VCaP (cell line): ENCODE results near the gene PLXNA3.
"Not testable (repeated sequence)": the region's sequence is repeated elsewhere in the genome, so short reads cannot be mapped to it uniquely, and the experiment has no call there.

Experiments used
- H3K27ac ChIP-seq: fragments of 450-650 bp; 2 replicates; pipeline ENCODE4 v1.5.1; 2017
- TF ChIP-seq, protein P1 (sequence below): fragments of 450-650 bp; conservative IDR thresholded peaks from 2 replicates; pipeline ENCODE4 v1.5.1; 2017; ENCODE audit warnings: mild to moderate bottlenecking, moderate library complexity

PLXNA3 gene

GRCh38 chrX:154494715-154495114, 36.6 kb downstream of the PLXNA3 start:
- no peak overlapping the region for H3K27ac ChIP-seq
- TF ChIP-seq, protein P1, sequence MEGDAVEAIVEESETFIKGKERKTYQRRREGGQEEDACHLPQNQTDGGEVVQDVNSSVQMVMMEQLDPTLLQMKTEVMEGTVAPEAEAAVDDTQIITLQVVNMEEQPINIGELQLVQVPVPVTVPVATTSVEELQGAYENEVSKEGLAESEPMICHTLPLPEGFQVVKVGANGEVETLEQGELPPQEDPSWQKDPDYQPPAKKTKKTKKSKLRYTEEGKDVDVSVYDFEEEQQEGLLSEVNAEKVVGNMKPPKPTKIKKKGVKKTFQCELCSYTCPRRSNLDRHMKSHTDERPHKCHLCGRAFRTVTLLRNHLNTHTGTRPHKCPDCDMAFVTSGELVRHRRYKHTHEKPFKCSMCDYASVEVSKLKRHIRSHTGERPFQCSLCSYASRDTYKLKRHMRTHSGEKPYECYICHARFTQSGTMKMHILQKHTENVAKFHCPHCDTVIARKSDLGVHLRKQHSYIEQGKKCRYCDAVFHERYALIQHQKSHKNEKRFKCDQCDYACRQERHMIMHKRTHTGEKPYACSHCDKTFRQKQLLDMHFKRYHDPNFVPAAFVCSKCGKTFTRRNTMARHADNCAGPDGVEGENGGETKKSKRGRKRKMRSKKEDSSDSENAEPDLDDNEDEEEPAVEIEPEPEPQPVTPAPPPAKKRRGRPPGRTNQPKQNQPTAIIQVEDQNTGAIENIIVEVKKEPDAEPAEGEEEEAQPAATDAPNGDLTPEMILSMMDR, result no peak

DNA sequence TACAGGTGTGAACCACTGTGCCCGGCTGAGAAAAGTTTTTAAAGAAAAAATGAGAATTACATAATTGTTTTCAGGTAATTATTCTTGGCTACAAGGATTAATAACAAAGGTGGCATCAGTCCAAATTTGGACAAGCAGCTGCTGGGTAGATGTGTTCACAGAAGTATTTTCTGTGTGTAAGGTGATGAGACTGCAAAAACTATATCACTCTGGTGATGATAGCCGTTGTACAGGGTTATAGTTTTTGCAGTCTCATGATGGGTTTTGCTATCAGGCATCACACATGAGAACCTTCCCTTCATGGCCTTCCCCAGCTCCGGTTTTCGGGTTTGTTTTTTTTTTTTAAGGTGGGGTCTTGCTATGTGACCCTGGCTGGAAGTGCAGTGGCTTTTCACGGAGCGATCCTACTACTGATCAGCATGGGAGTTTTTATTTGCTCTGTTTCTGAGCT, 37.4 kb downstream of the PLXNA3 start:
- TF ChIP-seq, protein P1, result no peak
- H3K27ac ChIP-seq, result no peak overlapping the region

DNA sequence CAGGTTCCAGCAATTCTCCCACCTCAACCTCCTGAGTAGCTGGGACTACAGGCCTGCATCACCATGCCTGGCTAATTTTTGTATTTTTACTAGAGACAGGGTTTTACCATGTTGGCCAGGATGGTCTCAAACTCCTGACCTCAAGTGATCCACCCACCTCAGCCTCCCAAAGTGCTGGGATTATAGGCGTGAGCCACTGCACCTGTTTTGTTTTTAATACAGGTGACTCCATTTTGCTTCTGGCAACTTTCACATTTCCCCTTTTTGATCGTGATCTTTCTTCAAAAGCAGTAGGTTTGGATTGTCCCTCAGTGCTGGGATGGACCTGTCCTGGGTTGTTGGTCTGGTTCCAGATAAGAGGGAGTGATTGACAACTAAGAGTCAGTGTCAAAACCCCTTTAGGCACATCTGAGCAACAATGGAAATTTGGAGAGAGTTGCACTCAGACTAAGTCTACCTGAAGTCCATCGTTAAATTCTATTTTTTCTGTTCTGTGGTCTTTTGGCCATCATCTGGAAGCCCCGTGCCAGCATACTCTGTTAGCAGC, 38.6 kb downstream of the PLXNA3 start:
- not testable (repeated sequence) for H3K27ac ChIP-seq

- not testable (repeated sequence) for H3K27ac ChIP-seq
These were observed 43.3 kb downstream of the PLXNA3 start for GRCh38 chrX:154501423-154501822.

- no peak overlapping the region for H3K27ac ChIP-seq
- TF ChIP-seq, protein P1, result no peak
These were observed 44.0 kb downstream of the PLXNA3 start for GRCh38 chrX:154502098-154502497.

GRCh38 chrX:154502989-154503388, 44.9 kb downstream of the PLXNA3 start:
- TF ChIP-seq, protein P1, result no peak
- no peak overlapping the region for H3K27ac ChIP-seq

DNA sequence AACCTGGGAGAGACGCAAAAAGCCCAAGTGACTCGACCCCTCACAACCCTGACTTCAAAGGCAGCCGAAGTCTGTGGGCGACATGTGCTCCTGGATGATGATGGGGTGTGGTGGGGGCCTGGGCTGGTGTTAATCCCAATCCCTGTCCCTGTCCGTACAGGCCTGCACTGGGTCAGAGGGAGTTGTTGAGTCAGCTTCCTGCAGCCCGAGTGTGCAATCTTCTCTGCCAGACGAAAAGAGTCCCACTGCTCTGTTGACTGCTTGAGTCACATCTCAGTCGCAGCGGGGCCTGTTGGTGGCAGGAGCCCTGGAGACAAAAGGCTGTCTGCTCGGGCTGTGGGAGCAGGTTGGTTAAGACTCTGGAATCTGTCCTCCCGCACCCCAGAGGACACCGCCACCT, 47.7 kb downstream of the PLXNA3 start:
- TF ChIP-seq, protein P1, result no peak
- no peak overlapping the region for H3K27ac ChIP-seq

GRCh38 chrX:154506483-154507332, 48.6 kb downstream of the PLXNA3 start:
- no peak overlapping the region for H3K27ac ChIP-seq
- TF ChIP-seq, protein P1, result no peak
